Esophagus squamous epithelium (tissue), 4 donors: ENCODE measurements around the gene CES1.
"Not testable (repeated sequence)": the region's sequence is repeated elsewhere in the genome, so short reads cannot be mapped to it uniquely, and the experiment has no call there.

Source experiments
- POLR2A ChIP-seq, 4 donors: fragments of 450-650 bp; IDR thresholded peaks; one replicate each; pipeline ENCODE4 v1.6.1; 2017; ENCODE audit warnings: antibody characterized with exemption in 4 of 4, mild to moderate bottlenecking in 4 of 4, moderate library complexity in 3 of 4
- TF ChIP-seq, protein P1 (sequence below), 6 experiments: fragments of 450-650 bp in 4 of 6; fragments of 200-600 bp in 2 of 6; sonication (generic) in 2 of 6; IDR thresholded peaks; one replicate each; pipeline ENCODE4 v1.5.1; 2016 to 2019; ENCODE audit warnings: antibody characterized with exemption in 6 of 6, mild to moderate bottlenecking in 4 of 6, moderate library complexity in 4 of 6

DNA sequence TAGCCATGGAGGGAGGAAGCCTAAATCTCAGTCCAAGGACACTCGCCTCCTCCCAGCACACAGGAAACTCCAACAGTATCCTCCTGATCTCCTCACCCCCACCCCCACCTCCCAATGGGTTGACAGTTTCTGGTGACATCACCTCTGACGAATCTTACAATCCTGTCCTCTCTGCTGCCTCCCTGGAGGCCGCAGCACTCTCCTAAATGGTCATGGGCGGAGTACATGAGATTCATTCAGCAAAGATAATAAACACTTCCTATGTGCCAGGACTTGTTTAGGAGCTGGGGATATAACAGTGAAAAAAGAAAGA lies 52.8 kb downstream of the CES1 start:
- TF ChIP-seq, protein P1, sequence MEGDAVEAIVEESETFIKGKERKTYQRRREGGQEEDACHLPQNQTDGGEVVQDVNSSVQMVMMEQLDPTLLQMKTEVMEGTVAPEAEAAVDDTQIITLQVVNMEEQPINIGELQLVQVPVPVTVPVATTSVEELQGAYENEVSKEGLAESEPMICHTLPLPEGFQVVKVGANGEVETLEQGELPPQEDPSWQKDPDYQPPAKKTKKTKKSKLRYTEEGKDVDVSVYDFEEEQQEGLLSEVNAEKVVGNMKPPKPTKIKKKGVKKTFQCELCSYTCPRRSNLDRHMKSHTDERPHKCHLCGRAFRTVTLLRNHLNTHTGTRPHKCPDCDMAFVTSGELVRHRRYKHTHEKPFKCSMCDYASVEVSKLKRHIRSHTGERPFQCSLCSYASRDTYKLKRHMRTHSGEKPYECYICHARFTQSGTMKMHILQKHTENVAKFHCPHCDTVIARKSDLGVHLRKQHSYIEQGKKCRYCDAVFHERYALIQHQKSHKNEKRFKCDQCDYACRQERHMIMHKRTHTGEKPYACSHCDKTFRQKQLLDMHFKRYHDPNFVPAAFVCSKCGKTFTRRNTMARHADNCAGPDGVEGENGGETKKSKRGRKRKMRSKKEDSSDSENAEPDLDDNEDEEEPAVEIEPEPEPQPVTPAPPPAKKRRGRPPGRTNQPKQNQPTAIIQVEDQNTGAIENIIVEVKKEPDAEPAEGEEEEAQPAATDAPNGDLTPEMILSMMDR (IDR thresholded peaks at IDR 0.05): not testable (repeated sequence)
- not testable (repeated sequence) for TF ChIP-seq POLR2A (IDR thresholded peaks at IDR 0.05)
